Activated CD4-positive, CD25-positive, alpha-beta regulatory T cell treated with anti-CD3 and anti-CD28 coated beads, Interleukin-2, amount 50 U/mL, for 16 hours (primary cell): ENCODE measurements around the gene PHACTR4.
"Not testable (repeated sequence)": the region's sequence is repeated elsewhere in the genome, so short reads cannot be mapped to it uniquely, and the experiment has no call there.

Experiments used
- DNase-seq: peaks from one replicate; pipeline ENCODE4 v3.0.0-alpha.2; 2020; ENCODE audit warnings: low read depth, low spot score

The PHACTR4 gene

DNA sequence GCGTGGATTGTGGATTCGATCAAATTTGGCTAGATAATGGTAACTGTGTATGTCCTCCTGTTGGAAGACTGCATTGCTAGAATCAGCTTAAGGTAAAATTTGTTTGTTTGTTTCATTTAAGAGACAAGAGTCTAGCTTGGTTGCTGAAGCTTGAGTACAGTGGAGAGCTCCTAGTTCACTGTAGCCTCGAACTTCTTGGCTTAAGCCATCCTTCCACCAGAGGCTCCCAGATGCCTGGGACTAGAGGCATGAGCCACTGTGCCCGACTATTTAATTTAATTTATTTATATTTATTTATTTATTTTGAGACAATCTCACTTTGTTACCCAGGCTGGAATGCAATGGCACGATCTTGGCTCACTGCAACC lies 1.5 kb downstream of the PHACTR4 start:
- DNase-seq, result no peak

DNA sequence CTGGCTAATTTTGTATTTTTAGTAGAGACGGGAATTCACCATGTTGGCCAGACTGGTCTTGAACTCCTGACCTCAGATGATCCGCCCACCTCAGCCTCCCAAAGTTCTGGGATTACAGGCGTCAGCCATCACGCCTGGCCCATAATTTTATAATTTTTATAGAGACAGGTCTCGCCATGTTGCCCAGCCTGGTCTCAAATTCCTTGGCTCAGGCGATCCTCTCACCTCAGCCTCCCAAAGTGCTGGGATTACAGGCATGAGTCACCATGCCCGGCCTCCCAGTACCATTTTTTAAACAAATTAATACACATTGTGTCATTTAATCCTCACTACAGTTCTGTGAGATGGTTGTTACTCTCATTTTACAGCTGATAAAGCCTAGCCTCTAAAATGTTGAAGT lies 3.9 kb downstream of the PHACTR4 start:
- DNase-seq, result not testable (repeated sequence)

DNA sequence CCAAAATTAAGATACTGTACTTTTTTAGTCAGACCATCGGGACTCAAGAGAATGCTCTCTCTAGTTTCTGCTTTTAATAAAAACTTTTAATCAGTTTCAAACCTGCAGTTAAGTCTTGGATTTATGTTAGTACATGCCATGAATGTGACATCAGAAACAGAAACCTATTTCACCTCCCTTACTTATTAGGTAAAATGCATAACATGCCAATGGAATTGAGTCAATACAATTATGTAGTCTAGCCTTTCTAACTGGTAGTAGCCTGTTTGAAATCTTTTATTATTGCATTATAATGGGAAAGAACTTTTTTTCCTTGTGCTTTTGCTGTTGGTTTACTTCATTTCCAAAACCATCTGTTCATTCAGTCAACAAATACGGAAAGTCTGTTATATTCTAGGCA lies 4.8 kb downstream of the PHACTR4 start:
- no peak for DNase-seq

DNA sequence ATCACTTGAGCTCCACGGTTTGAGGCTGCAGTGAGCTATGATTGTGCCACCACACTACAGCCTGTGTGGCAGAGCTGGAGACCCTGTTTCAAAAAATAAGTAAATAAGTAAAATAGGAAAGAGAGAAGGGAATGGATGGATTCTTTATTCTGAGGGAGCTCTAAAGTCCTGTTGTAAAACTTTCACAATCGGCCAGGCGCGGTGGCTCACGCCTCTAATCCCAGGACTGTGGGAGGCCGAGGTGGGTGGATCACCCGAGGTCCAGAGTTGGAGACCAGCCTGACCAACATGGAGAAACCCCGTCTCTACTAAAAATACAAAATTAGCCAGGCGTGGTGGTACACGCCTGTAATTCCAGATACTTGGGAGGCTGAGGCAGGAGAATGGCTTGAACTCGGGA lies 6.1 kb downstream of the PHACTR4 start:
- DNase-seq, result not testable (repeated sequence)

DNA sequence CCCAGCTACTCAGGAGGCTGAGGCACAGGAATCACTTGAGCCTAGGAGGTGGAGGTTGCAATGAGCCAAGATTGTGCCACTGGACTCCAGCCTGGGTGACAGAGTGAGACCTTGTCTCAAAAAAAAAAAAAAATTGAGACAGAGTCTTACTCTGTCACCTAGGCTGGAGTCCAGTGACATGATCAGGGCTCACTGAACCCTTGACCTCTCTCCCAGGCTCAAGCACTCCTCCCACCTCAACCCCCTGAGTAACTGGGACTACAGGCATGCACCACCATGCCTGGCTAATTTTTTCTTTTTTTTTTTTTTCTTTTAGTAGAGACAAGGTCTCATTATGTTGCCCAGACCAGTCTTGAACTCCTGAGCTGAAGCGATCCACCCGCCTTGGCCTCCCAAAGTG lies 6.7 kb downstream of the PHACTR4 start:
- DNase-seq, result not testable (repeated sequence)

DNA sequence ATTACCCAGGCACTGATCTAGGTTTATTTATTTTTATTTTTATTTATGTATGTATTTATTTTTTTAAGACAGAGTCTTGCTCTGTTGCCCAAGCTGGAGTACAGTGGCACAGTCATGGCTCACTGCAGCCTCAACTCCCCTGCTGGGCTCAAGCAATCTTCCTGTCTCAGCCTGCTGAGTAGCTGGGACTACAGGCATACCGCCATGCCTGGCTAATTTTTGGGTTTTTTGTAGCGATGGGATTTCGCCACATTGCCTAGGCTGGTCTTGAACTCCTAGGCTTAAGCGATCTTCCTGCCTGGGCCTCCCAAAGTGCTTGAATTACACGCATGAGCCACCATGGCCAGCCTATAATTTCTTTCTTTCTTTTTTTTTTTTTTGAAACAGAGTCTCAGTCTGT lies 9.4 kb downstream of the PHACTR4 start:
- DNase-seq, result no peak

DNA sequence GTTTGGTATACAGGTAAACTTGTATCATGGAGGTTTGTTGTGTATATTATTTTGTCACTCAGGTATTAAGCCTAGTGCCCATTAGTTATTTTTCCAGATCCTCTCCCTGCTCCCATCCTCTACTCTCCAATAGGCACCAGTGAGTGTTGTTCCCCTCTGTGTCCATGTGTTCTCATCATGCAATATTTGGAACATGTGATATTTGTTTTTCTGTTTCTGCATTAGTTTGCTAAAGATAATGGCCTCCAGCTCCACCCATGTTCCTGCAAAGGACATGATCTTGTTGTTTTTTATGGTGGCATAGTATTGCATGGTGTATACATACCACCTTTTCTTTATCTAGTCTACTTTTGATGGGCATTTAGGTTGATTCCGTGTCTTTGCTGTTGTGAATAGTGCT lies 10.9 kb downstream of the PHACTR4 start:
- DNase-seq, result no peak

DNA sequence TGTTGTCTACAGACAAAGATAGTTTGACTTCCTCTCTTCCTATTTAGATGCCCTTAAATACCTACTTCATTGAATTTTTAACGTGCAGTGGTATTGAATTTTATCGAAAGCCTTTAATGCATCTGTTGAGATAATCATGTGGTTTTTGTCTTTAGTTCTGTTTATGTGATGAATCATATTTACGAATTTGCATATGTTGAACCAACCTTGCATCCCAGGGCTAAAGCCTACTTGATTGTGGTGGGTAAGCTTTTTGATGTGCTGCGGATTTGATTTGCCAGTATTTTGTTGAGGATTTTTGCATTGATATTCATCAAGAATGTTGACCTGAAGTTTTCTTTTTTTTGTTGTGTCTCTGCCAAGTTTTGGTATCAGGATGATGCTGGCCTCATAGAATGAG lies 14.2 kb downstream of the PHACTR4 start:
- not testable (repeated sequence) for DNase-seq

DNA sequence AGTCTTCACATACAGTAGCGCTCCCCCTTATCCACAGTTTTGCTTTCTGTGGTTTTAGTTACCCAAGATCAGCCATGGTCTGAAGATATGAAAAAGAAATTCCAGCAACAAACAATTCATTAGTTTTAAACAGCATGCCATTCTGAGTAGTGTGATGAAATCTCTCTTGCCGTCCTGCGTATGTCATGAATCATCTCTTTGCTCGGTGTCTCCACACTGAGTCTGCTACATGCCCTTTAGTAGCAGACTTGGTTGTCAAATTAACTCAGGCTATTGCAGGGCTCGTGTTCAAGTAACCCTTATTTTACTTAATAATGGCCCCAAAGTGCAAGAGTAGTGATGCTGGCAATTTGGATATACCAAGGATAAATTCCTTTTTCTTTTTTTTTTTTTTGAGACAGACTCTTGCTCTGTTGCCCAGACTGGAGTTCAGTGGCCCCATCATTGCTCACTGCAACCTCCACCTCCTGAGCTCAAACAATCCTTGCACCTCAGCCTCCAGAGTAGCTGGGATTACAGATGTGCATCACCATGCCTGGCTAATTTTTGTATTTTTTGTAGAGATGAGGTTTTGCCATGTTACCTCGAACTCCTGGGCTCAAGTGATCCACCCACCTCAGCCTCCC lies 22.6 kb downstream of the PHACTR4 start:
- no peak for DNase-seq

DNA sequence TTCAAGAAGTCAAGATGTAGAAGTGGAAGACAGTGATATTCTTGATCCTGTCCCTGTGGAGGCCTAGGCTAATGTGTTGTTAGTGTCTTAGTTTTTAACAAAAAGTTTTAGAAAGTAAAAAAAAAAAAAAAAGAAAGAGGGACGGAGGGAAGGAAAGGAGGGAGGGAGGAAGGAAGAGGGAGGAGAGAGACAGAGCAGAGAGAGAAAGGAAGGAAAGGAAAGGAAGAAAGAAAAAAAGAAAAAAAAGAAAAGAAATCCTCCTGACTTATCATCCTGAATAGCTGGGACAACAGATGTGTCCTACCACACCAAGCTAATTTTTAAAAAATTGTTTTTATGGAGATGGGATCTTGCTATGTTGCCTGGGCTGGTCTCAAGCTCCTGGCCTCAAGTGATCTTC lies 24.6 kb downstream of the PHACTR4 start:
- DNase-seq, result no peak

DNA sequence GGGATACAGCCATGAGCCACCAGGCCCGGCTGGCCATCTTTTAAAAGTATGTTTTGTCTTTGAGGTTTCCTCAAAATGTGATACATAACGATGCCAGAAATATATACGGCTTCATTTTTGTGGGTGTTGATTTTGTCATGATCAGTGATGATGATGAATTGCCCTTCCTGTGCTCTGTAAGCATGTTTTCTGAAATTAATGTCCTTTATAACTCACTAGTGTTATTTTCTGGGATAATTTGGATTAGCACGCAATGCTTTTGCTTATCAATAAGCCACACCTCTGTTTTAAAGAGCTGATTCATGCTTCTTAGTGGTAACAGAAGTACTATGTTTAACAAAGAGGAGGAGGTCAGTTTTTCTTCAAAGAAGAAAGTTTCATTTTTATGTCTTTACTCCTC lies 25.6 kb downstream of the PHACTR4 start:
- no peak for DNase-seq

DNA sequence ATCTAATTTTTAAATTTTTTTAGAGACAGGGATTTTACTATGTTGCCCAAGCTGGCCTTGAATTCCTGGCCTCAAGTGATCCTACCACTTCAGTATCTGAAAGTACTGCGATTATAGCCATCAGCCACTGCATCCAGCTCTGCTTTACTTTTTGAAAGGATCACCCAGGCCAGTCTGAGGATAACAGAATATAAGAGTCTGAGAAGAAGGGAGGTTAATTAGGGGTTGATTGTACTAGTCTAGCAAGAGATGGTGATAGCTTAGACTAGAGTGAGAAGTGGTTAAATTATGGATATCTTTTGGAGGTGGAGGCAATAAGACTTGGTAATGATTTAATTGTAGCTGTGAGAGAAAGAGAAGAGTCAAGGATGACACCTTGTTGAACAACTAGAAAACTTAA lies 32.2 kb downstream of the PHACTR4 start:
- DNase-seq, result no peak

DNA sequence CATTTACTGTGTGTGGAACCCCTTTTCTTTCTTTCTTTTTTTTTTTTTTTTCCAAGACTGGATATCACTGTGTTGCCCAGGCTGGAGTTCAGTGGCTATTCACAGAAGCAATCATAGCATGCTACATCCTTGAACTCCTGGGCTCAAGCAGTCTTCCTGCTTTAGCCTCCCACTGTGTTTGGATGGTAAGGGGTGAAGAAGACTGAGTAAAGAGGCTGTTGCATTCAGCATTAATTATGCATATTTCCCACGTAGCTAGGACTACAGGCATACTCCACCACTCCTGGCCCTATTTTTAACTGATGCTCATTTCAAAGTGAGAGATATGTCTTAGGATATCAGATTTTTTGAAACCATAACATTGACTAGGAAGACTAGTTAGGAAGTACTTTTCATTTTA lies 39.5 kb downstream of the PHACTR4 start:
- DNase-seq, result no peak

DNA sequence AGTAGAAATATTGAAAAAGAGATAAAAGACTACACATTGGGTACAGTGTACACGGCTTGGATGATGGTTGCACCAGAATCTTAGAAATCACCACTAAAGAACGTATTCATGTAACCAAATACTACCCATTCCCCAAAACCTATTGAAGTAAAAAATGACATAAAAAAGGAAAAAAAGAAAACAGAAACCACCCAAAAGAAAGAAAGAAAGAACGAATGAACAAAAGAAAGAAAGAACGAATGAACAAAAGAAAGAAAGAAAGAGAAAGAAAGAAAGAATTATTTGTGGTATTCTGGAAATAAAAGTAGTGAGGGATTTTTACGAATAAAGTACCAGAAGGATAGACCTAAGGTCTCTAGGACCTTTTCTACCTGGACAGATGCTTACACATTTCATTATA lies 42.1 kb downstream of the PHACTR4 start:
- DNase-seq, result no peak

DNA sequence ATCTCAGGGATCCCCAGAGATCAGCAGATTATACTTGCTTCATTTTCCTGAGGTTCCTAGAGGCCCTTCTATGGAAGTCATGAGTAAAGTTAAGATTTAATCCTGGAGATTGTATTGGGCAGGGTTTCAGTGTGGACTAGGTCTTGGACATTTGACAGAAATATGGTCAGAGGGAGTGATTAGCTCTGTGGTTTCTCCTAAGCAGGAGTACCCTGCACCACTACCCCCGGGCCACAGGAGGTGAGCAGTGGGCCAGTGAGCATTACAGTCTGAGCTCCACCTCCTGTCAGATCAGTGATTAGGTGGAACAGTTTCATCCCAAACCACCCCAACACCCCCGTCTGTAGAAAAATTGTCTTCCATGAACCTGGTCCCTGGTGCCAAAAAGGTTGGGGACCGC lies 43.2 kb downstream of the PHACTR4 start:
- no peak for DNase-seq

DNA sequence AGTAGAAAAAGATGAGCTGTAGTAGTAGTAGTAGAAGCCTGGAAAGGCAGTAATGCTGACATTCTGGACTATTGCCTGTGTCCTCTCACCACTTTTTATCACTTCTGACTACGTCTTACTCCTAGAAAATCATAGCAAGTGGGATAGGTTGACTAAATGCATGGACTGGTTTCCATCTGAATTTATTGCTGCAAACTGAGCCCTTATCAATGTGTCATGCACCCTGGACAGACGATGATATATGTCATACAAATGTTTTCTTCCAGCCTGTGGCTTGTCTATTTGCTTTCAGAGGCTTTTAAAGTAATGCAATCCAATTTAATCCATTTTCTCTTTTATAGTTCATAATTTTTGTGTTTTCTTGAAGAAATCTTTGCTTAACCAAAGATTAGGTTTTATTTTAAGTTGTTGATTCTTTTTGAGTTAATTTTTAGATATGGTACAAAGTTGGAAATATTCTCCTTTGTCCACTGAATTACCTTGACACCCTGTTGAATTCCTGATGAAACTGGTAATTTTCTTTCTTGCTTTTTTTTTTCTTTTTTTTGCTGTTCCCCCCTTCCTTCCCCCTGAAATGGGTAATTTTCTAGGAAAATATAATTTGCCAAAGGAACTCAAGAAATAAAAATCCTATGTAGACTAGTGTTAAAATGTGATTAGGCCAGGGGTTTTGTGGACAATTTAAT lies 47.1 kb downstream of the PHACTR4 start:
- DNase-seq, result no peak

DNA sequence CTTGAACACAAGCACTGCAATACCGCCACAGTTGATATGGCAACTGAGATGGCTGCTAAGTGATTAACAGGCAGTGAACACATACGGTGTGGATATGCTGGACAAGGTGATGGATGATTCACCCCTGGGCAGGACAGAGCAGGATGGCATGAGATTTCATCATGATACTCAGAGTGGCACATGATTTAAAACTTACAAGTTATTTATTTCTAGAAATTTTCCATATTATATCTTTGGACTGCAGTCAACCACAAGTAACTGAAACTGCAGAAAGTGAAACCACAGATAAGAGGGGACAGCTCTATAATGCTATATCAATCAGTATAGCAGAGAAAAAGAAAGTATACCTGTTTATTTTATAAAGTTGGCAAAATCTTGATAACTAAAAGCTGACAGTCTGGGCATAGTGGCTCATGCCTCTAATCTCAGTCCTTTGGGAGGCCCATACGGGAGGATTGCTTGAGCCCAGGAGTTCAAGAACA lies 47.9 kb downstream of the PHACTR4 start:
- no peak for DNase-seq

DNA sequence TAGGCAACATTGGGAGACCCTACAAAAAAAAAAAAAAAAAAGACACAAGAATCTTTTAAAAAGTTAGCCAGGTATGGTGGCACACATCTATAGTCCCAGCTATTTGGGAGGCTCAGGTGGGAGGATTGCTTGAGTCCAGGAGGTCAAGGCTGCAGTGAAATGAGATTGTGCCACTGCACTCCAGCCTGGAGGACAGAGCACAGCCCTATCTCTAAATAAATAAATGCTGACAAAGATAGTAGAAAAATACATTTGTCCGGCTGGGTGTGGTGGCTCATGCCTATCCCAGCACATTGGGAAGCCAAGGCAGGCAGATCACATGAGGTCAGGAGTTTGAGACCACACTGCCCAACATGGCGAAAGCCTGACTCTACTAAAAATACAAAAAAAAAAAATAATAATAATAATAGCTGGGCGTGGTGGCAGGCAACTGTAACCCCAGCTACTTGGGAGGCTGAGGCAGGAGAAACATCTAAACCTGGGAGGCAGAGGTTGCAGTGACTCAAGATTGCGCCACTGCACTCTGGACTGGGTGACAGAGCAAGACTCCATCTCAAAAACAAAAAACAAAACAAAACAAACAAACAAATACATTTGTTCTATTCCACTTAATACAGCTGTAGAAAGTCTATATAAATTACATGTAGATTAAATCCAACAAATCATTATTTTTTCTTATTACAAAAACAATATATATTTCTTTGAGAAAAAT lies 48.5 kb downstream of the PHACTR4 start:
- no peak for DNase-seq

DNA sequence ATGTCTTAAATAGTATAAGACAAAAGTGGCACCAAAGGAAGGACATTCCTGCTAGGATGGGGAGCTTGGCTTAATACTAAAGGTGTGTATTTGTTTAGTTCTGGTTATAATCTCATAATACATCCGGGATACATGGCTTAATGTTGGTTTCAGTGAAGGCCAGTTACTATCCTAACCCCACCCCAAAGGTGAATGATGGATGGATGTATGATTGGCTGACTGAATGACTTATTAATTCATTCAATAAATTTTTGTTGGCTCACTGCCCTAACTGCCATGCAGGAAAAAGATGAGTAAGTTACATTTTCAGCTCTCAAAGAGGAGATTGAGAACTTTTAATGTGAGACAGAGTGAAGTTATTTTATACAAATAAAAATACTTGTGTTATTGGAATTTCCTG lies 52.2 kb downstream of the PHACTR4 start:
- DNase-seq, result no peak

DNA sequence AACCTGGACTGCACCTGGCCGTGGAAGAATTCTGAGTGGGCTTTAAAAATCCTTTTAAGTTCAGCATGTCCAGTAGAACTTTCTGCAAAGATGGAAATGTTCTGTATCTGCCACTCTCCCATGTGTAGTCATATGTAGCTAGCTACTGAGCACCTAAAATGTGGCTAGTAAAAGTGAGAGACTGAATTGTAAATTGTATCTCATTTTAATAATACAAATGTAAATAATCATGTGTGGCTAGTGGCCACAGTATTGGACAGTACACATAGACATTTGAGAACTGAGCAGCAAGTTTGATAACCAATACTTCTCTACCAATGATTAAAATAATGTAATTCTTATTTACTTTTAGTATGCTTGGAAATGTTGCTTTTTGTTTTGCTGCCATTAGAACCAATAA lies 57.3 kb downstream of the PHACTR4 start:
- no peak for DNase-seq

DNA sequence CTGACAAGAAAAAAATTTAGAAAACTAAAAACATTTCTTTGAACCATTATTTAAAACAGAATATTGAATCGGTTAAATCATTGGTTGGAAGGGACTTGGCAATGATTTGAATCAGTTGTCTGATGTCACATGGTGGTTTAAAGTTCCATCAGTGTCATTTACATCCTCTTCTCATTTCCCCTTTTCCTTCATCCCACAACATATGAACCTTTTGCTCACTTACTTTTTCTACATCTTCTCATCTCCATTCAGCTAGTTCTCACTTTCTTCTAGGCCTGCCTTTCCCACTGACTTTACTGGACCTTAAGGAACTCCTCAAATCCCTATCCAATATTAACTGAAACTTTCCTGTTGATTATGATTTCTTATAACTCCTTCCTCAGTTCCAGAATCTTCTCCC lies 58.5 kb downstream of the PHACTR4 start:
- no peak for DNase-seq

DNA sequence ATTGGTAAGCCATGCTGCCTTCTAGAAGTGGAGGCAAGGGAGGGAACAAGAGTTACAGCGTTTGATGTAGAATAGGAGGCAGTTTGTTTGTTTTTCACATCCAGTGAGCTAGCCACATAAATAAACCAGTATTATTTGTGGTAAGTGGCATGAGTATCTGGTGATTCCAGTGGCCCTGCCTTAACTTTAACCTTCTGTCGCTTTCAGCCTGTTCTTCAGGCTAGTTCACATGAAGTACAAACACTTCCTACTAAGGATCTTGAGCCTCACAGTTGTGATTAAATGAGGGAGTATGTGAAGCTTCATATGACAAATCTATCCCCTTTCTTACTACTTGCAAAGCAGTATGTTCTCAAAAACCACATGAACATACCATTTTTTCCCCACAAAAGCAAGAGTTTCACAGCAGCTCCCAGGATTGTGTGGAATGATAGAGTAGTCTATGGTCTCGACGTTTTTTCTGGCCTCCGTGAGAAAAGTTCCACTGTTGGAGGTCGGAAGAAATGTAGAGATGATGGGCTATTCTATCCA lies 59.5 kb downstream of the PHACTR4 start:
- no peak for DNase-seq
